Measurements from ENCODE around the gene RNU5B-1.

- TF ChIP-seq, protein P1, sequence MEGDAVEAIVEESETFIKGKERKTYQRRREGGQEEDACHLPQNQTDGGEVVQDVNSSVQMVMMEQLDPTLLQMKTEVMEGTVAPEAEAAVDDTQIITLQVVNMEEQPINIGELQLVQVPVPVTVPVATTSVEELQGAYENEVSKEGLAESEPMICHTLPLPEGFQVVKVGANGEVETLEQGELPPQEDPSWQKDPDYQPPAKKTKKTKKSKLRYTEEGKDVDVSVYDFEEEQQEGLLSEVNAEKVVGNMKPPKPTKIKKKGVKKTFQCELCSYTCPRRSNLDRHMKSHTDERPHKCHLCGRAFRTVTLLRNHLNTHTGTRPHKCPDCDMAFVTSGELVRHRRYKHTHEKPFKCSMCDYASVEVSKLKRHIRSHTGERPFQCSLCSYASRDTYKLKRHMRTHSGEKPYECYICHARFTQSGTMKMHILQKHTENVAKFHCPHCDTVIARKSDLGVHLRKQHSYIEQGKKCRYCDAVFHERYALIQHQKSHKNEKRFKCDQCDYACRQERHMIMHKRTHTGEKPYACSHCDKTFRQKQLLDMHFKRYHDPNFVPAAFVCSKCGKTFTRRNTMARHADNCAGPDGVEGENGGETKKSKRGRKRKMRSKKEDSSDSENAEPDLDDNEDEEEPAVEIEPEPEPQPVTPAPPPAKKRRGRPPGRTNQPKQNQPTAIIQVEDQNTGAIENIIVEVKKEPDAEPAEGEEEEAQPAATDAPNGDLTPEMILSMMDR (IDR thresholded peaks at IDR 0.05) = no peak
- no peak for TF ChIP-seq POLR2A (IDR thresholded peaks at IDR 0.05)
Observed at GRCh38 chr15:65277015-65277414, 27.5 kb upstream of the RNU5B-1 start.

All from lower leg skin (tissue), 3 donors.